ENCODE measurements around the gene RIOK3.

RIOK3 gene

DNA sequence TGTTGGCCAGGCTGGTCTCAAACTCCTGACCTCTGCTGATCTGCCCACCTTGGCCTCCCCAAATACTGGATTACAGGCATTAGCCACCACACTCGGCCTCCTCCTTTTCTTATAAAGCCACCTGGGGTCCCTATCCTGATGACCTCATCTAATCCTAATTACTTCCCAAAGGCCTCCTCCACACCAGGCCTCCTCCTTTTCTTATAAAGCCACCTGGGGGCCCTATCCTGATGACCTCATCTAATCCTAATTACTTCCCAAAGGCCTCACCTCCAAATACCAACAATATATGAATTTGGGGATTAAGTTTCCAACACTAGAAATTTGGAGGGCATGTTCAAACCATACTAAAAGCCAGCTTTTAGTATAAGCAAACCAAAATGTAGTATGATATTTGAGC, 40.6 kb downstream of the RIOK3 start:
- in situ Hi-C loops (cut with MboI; ENCODE audit: low sequenced_read_pairs, unreplicated experiment), result no loop called here
- TF ChIP-seq, protein P1, sequence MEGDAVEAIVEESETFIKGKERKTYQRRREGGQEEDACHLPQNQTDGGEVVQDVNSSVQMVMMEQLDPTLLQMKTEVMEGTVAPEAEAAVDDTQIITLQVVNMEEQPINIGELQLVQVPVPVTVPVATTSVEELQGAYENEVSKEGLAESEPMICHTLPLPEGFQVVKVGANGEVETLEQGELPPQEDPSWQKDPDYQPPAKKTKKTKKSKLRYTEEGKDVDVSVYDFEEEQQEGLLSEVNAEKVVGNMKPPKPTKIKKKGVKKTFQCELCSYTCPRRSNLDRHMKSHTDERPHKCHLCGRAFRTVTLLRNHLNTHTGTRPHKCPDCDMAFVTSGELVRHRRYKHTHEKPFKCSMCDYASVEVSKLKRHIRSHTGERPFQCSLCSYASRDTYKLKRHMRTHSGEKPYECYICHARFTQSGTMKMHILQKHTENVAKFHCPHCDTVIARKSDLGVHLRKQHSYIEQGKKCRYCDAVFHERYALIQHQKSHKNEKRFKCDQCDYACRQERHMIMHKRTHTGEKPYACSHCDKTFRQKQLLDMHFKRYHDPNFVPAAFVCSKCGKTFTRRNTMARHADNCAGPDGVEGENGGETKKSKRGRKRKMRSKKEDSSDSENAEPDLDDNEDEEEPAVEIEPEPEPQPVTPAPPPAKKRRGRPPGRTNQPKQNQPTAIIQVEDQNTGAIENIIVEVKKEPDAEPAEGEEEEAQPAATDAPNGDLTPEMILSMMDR (IDR thresholded peaks at IDR 0.05; ENCODE audit: borderline replicate concordance, control extremely low read depth, extremely low read depth, insufficient read depth, missing control alignments), result no peak
- DNase-seq (ENCODE audit: low spot score), result no peak

- TF ChIP-seq, protein P1 (IDR thresholded peaks at IDR 0.05; ENCODE audit: borderline replicate concordance, control extremely low read depth, extremely low read depth, insufficient read depth, missing control alignments), result no peak
- no peak for DNase-seq (ENCODE audit: low spot score)
- in situ Hi-C loops (cut with MboI; ENCODE audit: low sequenced_read_pairs, unreplicated experiment), result no loop called here
Measured at GRCh38 chr18:23494992-23495391, 41.9 kb downstream of the RIOK3 start.

DNA sequence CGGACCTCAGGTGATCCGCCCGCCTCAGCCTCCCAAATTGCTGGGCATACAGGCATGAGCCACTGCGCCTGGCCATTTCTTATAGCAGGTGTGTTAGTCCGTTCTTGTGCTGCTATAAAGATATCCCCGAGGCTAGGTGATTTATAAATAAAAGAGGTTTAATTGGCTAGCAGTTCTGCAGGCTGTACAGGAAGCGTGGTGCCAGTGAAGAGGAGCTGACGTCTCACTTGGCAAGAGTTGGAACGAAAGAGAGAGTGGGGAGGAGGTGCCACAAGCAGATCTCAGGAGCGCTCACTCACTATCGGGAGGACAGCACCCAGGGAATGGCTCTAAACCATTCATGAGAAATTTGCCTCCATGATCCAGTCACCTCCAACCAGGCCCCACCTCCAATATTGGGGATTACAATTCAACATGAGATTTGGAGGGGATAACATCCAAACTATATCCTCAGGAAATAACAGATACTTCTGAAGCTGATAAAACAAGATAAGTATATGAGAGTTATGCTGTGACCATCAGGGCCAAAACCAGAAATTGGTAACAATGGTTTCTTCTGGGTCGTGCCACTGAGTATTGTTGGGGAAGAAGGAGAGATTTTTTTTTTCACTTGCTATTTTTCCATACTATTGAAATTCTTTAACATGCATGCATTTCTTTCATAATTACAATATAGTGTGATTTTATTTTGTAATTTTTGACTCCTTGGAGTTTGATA, 42.8 kb downstream of the RIOK3 start:
- in situ Hi-C loops (cut with MboI; ENCODE audit: low sequenced_read_pairs, unreplicated experiment), result no loop called here
- TF ChIP-seq, protein P1 (IDR thresholded peaks at IDR 0.05; ENCODE audit: borderline replicate concordance, control extremely low read depth, extremely low read depth, insufficient read depth, missing control alignments), result no peak
- no peak for DNase-seq (ENCODE audit: low spot score)

- DNase-seq (ENCODE audit: low spot score), result no peak
- in situ Hi-C loops (cut with MboI; ENCODE audit: low sequenced_read_pairs, unreplicated experiment), result no loop called here
- TF ChIP-seq, protein P1 (IDR thresholded peaks at IDR 0.05; ENCODE audit: borderline replicate concordance, control extremely low read depth, extremely low read depth, insufficient read depth, missing control alignments), result no peak
Measured at GRCh38 chr18:23498117-23498516, 45.0 kb downstream of the RIOK3 start.

GRCh38 chr18:23498877-23499276, 45.8 kb downstream of the RIOK3 start:
- DNase-seq (ENCODE audit: low spot score), result peak; percentile 76
- TF ChIP-seq, protein P1 (IDR thresholded peaks at IDR 0.05; ENCODE audit: borderline replicate concordance, control extremely low read depth, extremely low read depth, insufficient read depth, missing control alignments), result peak; percentile 90
- in situ Hi-C loops (cut with MboI; ENCODE audit: low sequenced_read_pairs, unreplicated experiment), result no loop called here

GRCh38 chr18:23499291-23499781, 46.2 kb downstream of the RIOK3 start:
- in situ Hi-C loops (cut with MboI; ENCODE audit: low sequenced_read_pairs, unreplicated experiment), result no loop called here
- TF ChIP-seq, protein P1 (IDR thresholded peaks at IDR 0.05; ENCODE audit: borderline replicate concordance, control extremely low read depth, extremely low read depth, insufficient read depth, missing control alignments), result no peak
- DNase-seq (ENCODE audit: low spot score), result no peak

All from GM13976 (cell line).